CD4-positive, alpha-beta memory T cell (primary cell): ENCODE data around the gene KCND2. TPM values are rescaled to one million over a fixed set of nuclear protein-coding genes. Genes with fewer than 3 reads are reported as not detected.

Experiments
- CTCF ChIA-PET: fragments of 350-600 bp; sonication (Branson Sonifier 250); formaldehyde crosslinking; loops from one replicate; lab custom pipeline; 2021; ENCODE audit warnings: inconsistent platforms; ENCODE audit not compliant: partially characterized antibody; lab: Charles Lee
- POLR2A ChIA-PET: fragments of 350-600 bp; sonication (Branson Sonifier 250); formaldehyde crosslinking; loops from one replicate; lab custom pipeline; 2021; ENCODE audit not compliant: partially characterized antibody; lab: Charles Lee
- DNase-seq, 5 donors: peaks; one replicate each; pipeline versions ENCODE4 v3.0.0 to v3.0.0-alpha.2; 2020 to 2022; ENCODE audit warnings: mixed read lengths in 1 of 5
- H3K27ac ChIP-seq: one replicate; pipeline ENCODE4 v1.7.0; 2013; ENCODE audit warnings: low read depth, low read length
- H3K27me3 ChIP-seq: 2 replicates; pipeline ENCODE4 v1.7.0; 2013; ENCODE audit warnings: mild to moderate bottlenecking, low read length, moderate library complexity; ENCODE audit not compliant: insufficient read depth
- H3K36me3 ChIP-seq: 2 replicates; pipeline ENCODE4 v1.7.0; 2013; ENCODE audit warnings: mild to moderate bottlenecking, low read length, moderate library complexity; ENCODE audit not compliant: insufficient read depth
- H3K4me1 ChIP-seq: 2 replicates; pipeline ENCODE4 v1.7.0; 2013; ENCODE audit warnings: mild to moderate bottlenecking, low read length, moderate library complexity; ENCODE audit not compliant: insufficient read depth
- H3K4me3 ChIP-seq, 2 donors: one replicate each; pipeline ENCODE4 v1.7.0; 2013; ENCODE audit warnings: low read length in 2 of 2, mild to moderate bottlenecking in 1 of 2
- H3K9me3 ChIP-seq, 2 donors: one replicate each; pipeline ENCODE4 v1.7.0; 2013; ENCODE audit warnings: low read length in 2 of 2, control low read depth in 1 of 2; ENCODE audit not compliant: control insufficient read depth in 1 of 2
- H3K27ac Mint-ChIP-seq, 7 donors: one replicate each; pipeline ENCODE4 v1.8.0; 2020 to 2021; ENCODE audit warnings: mixed read lengths in 7 of 7, mild to moderate bottlenecking in 6 of 7, inconsistent platforms in 3 of 7, moderate library complexity in 3 of 7
- H3K27me3 Mint-ChIP-seq, 2 donors: one replicate each; pipeline ENCODE4 v1.8.0; 2020 to 2021; ENCODE audit warnings: mixed read lengths in 2 of 2
- H3K36me3 Mint-ChIP-seq, 2 donors: one replicate each; pipeline ENCODE4 v1.8.0; 2020 to 2021; ENCODE audit warnings: mixed read lengths in 2 of 2, inconsistent platforms in 1 of 2, mild to moderate bottlenecking in 1 of 2
- H3K4me1 Mint-ChIP-seq, 4 donors: one replicate each; pipeline ENCODE4 v1.8.0; 2020 to 2021; ENCODE audit warnings: mixed read lengths in 4 of 4, mild to moderate bottlenecking in 1 of 4
- H3K4me3 Mint-ChIP-seq, 8 donors: one replicate each; pipeline ENCODE4 v1.8.0; 2020 to 2021; ENCODE audit warnings: mixed read lengths in 8 of 8, mild to moderate bottlenecking in 7 of 8, moderate library complexity in 6 of 8, inconsistent platforms in 3 of 8
- H3K9me3 Mint-ChIP-seq, 8 donors: one replicate each; pipeline ENCODE4 v1.8.0; 2020 to 2021; ENCODE audit warnings: mixed read lengths in 8 of 8, mild to moderate bottlenecking in 5 of 8, inconsistent platforms in 3 of 8, moderate library complexity in 1 of 8
- intact Hi-C: fragments of 100-400 bp; cut with micrococcal nuclease; formaldehyde crosslinking; loops from one replicate; pipeline ENCODE4 v1.15.1; 2023
- polyA plus RNA-seq, 2 donors: library from polyadenylated mRNA; unstranded; fragments of 300-500 nt; fragmentation: Illumina TruSeq; gene quantifications; one replicate each; pipeline ENCODE4 v1.2.3, GENCODE V29; 2021
- total RNA-seq, 2 experiments: library from RNA; stranded (reverse); gene quantifications; one replicate each; pipeline ENCODE4 v1.2.3, GENCODE V29; 2021

KCND2 gene
- total and polyA plus RNA-seq, 4 experiments from 2014 or later: not detected

- DNase-seq: no peak
- Mint-ChIP-seq H3K27me3 (no peaks in the 10 kb centered on the region), H3K4me3 (no peak overlapping the region), H3K27ac (no peak overlapping the region), H3K36me3 (no peaks in the 10 kb centered on the region), H3K4me1 (no peaks in the 10 kb centered on the region), H3K9me3 (peaks cover 0 to 5% (median 0%) of the 10 kb centered on the region in 8 donors)
- intact Hi-C loops: no loop called here
- Histone ChIP-seq H3K9me3 (peaks cover 0 to 7% of the 10 kb centered on the region in 2 donors), H3K4me3 (no peak overlapping the region), H3K36me3 (no peaks in the 10 kb centered on the region), H3K4me1 (no peaks in the 10 kb centered on the region), H3K27ac (no peak overlapping the region), H3K27me3 (no peaks in the 10 kb centered on the region)
- POLR2A ChIA-PET: no interaction called here
- CTCF ChIA-PET: interaction anchor here (1.0 kb wide), 1 partner anchor 36 kb away, joined by 3 read pairs; no protein-coding TSS in a partner anchor
Observed at GRCh38 chr7:120412139-120413050, 139.4 kb downstream of the KCND2 start.

GRCh38 chr7:120413164-120413563, 140.2 kb downstream of the KCND2 start:
- Histone ChIP-seq H3K27me3 (no peaks in the 10 kb centered on the region), H3K27ac (no peak overlapping the region), H3K4me1 (no peaks in the 10 kb centered on the region), H3K9me3 (peaks cover 0 to 7% of the 10 kb centered on the region in 2 donors), H3K4me3 (no peak overlapping the region), H3K36me3 (no peaks in the 10 kb centered on the region)
- Mint-ChIP-seq H3K4me3 (no peak overlapping the region), H3K36me3 (no peaks in the 10 kb centered on the region), H3K9me3 (peaks cover 0 to 4% (median 0%) of the 10 kb centered on the region in 8 donors), H3K27me3 (no peaks in the 10 kb centered on the region), H3K4me1 (no peaks in the 10 kb centered on the region), H3K27ac (no peak overlapping the region)
- POLR2A ChIA-PET: no interaction called here
- CTCF ChIA-PET: interaction anchor here (1.0 kb wide), 1 partner anchor 36 kb away, joined by 3 read pairs; no protein-coding TSS in a partner anchor
- intact Hi-C loops: no loop called here
- DNase-seq: no peak

GRCh38 chr7:120417244-120417979, 144.4 kb downstream of the KCND2 start:
- peaks cover 0 to 4% of the 10 kb centered on the region in 2 donors for H3K9me3 ChIP-seq
- no peak overlapping the region for H3K4me3 ChIP-seq
- H3K9me3 Mint-ChIP-seq: peaks cover 0 to 5% (median under 1%) of the 10 kb centered on the region in 8 donors
- no peak overlapping the region for H3K27ac ChIP-seq
- H3K36me3 ChIP-seq: no peaks in the 10 kb centered on the region
- H3K27ac Mint-ChIP-seq: no peak overlapping the region
- no peaks in the 10 kb centered on the region for H3K4me1 Mint-ChIP-seq
- H3K36me3 Mint-ChIP-seq: no peaks in the 10 kb centered on the region
- no peak overlapping the region for H3K4me3 Mint-ChIP-seq
- H3K4me1 ChIP-seq: no peaks in the 10 kb centered on the region
- DNase-seq: no peak
- ChIA-PET POLR2A (no interaction called here), CTCF (no interaction called here)
- intact Hi-C loops: no loop called here
- no peaks in the 10 kb centered on the region for H3K27me3 Mint-ChIP-seq
- H3K27me3 ChIP-seq: no peaks in the 10 kb centered on the region

GRCh38 chr7:120421151-120421651, 148.2 kb downstream of the KCND2 start:
- no peak overlapping the region for H3K4me3 Mint-ChIP-seq
- Histone ChIP-seq H3K27ac (no peak overlapping the region), H3K4me3 (no peak overlapping the region), H3K4me1 (no peaks in the 10 kb centered on the region), H3K36me3 (no peaks in the 10 kb centered on the region), H3K27me3 (no peaks in the 10 kb centered on the region), H3K9me3 (no peaks in the 10 kb centered on the region)
- H3K9me3 Mint-ChIP-seq: peaks cover 0 to 10% (median 2%) of the 10 kb centered on the region in 8 donors
- CTCF ChIA-PET: no interaction called here
- H3K27me3 Mint-ChIP-seq: no peaks in the 10 kb centered on the region
- no peak overlapping the region for H3K27ac Mint-ChIP-seq
- POLR2A ChIA-PET: no interaction called here
- no peaks in the 10 kb centered on the region for H3K4me1 Mint-ChIP-seq
- intact Hi-C loops: no loop called here
- DNase-seq: no peak
- no peaks in the 10 kb centered on the region for H3K36me3 Mint-ChIP-seq

- no peaks in the 10 kb centered on the region for H3K36me3 Mint-ChIP-seq
- Histone ChIP-seq H3K36me3 (no peaks in the 10 kb centered on the region), H3K4me3 (no peak overlapping the region), H3K4me1 (no peaks in the 10 kb centered on the region), H3K27me3 (no peaks in the 10 kb centered on the region), H3K27ac (no peak overlapping the region), H3K9me3 (no peaks in the 10 kb centered on the region)
- H3K4me3 Mint-ChIP-seq: no peak overlapping the region
- H3K4me1 Mint-ChIP-seq: no peaks in the 10 kb centered on the region
- intact Hi-C loops: no loop called here
- CTCF ChIA-PET: no interaction called here
- H3K27me3 Mint-ChIP-seq: no peaks in the 10 kb centered on the region
- no peak overlapping the region for H3K27ac Mint-ChIP-seq
- no peak for DNase-seq
- H3K9me3 Mint-ChIP-seq: peaks cover 2 to 7% (median 4%) of the 10 kb centered on the region in 8 donors
- POLR2A ChIA-PET: no interaction called here
Observed at GRCh38 chr7:120431016-120431415, 158.0 kb downstream of the KCND2 start.

- Mint-ChIP-seq H3K4me1 (no peaks in the 10 kb centered on the region), H3K27me3 (no peaks in the 10 kb centered on the region), H3K4me3 (no peak overlapping the region), H3K36me3 (no peaks in the 10 kb centered on the region), H3K27ac (no peak overlapping the region), H3K9me3 (peaks cover 0 to 8% (median 4%) of the 10 kb centered on the region in 8 donors)
- intact Hi-C loops: no loop called here
- Histone ChIP-seq H3K27me3 (no peaks in the 10 kb centered on the region), H3K36me3 (no peaks in the 10 kb centered on the region), H3K9me3 (no peaks in the 10 kb centered on the region), H3K4me3 (no peak overlapping the region), H3K27ac (no peak overlapping the region), H3K4me1 (no peaks in the 10 kb centered on the region)
- CTCF ChIA-PET: no interaction called here
- POLR2A ChIA-PET: no interaction called here
- no peak for DNase-seq
Observed at GRCh38 chr7:120436487-120437060, 163.6 kb downstream of the KCND2 start.

GRCh38 chr7:120441850-120442249, 168.9 kb downstream of the KCND2 start:
- Histone ChIP-seq H3K27ac (no peak overlapping the region), H3K4me3 (no peak overlapping the region), H3K9me3 (no peaks in the 10 kb centered on the region), H3K4me1 (no peaks in the 10 kb centered on the region), H3K36me3 (no peaks in the 10 kb centered on the region), H3K27me3 (no peaks in the 10 kb centered on the region)
- intact Hi-C loops: no loop called here
- ChIA-PET POLR2A (no interaction called here), CTCF (no interaction called here)
- H3K4me3 Mint-ChIP-seq: no peak overlapping the region
- H3K36me3 Mint-ChIP-seq: no peaks in the 10 kb centered on the region
- H3K27me3 Mint-ChIP-seq: no peaks in the 10 kb centered on the region
- peaks cover 0 to 14% (median 5%) of the 10 kb centered on the region in 8 donors for H3K9me3 Mint-ChIP-seq
- DNase-seq: no peak
- H3K4me1 Mint-ChIP-seq: no peaks in the 10 kb centered on the region
- no peak overlapping the region for H3K27ac Mint-ChIP-seq
